IMR-90 (cell line): ENCODE results near the gene USP50. TPM values are rescaled to one million over a fixed set of nuclear protein-coding genes. Genes with fewer than 3 reads are reported as not detected.
A peak's percentile ranks its signal among the peaks of the same experiment; 100 is the strongest.

Experiments used
- ATAC-seq: fragments of 200-7000 bp; cut with Tn5 transposase; 2 replicates; pipeline ENCODE4 v1.9.1; 2020; ENCODE audit warnings: low read depth, mild to moderate bottlenecking, moderate library complexity
- BruUV-seq: library from RNA; stranded (reverse); fragments of 400-500 nt; replicated peaks from 2 replicates; lab custom pipeline; 2021; lab: Mats Ljungman, UMichigan
- CTCF ChIA-PET: fragments of 300-600 bp; formaldehyde crosslinking; extraction: SDS; loops from one replicate; lab custom pipeline; 2021; ENCODE audit warnings: antibody characterized with exemption; lab: Yijun Ruan, JAX
- POLR2A ChIA-PET: fragments of 300-600 bp; sonication (Branson Sonifier 250); formaldehyde crosslinking; loops from one replicate; lab custom pipeline; 2022; ENCODE audit warnings: antibody characterized with exemption; ENCODE audit not compliant: unreplicated experiment; lab: Charles Lee
- DNase-seq: peaks from one replicate; pipeline ENCODE4 v3.0.0; 2013
- H2AFZ ChIP-seq: replicated peaks from 2 replicates; pipeline ENCODE3; 2013; ENCODE audit warnings: low read length, mild to moderate bottlenecking; ENCODE audit not compliant: poor library complexity
- H2AK5ac ChIP-seq: 2 replicates; pipeline ENCODE4 v1.6.1; 2013; ENCODE audit warnings: low read depth, low read length, inconsistent platforms
- H2AK9ac ChIP-seq: replicated peaks from 2 replicates; pipeline ENCODE3; 2013; ENCODE audit warnings: mild to moderate bottlenecking, low read depth, low read length, moderate library complexity; ENCODE audit not compliant: poor library complexity
- H2BK120ac ChIP-seq: 2 replicates; pipeline ENCODE4 v1.6.1; 2013; ENCODE audit warnings: low read depth, low read length, inconsistent platforms
- H2BK15ac ChIP-seq: 3 replicates; pipeline ENCODE4 v1.6.1; 2013; ENCODE audit warnings: low read depth, low read length, inconsistent platforms
- H2BK20ac ChIP-seq: 2 replicates; pipeline ENCODE4 v1.6.1; 2013; ENCODE audit warnings: low read depth, mild to moderate bottlenecking, inconsistent platforms, low read length, moderate library complexity
- H2BK5ac ChIP-seq: 2 replicates; pipeline ENCODE4 v1.6.1; 2013; ENCODE audit warnings: mild to moderate bottlenecking, low read depth, low read length, inconsistent platforms; ENCODE audit not compliant: poor library complexity, severe bottlenecking
- H3K14ac ChIP-seq: replicated peaks from 2 replicates; pipeline ENCODE4 v1.6.1; 2013; ENCODE audit warnings: low read depth, low read length, inconsistent platforms
- H3K18ac ChIP-seq: 2 replicates; pipeline ENCODE4 v1.6.1; 2013; ENCODE audit warnings: low read depth, low read length, control low read depth
- H3K23ac ChIP-seq: 2 replicates; pipeline ENCODE4 v1.6.1; 2013; ENCODE audit warnings: low read depth, low read length, inconsistent platforms
- H3K27ac ChIP-seq: 2 replicates; pipeline ENCODE4 v1.5.1; 2013; ENCODE audit warnings: mild to moderate bottlenecking, control low read depth, low read length; ENCODE audit not compliant: insufficient read depth
- H3K27me3 ChIP-seq: 2 replicates; pipeline ENCODE4 v1.6.1; 2013; ENCODE audit warnings: low read length; ENCODE audit not compliant: control insufficient read depth, insufficient read depth
- H3K36me3 ChIP-seq: 2 replicates; pipeline ENCODE4 v1.6.1; 2013; ENCODE audit warnings: low read length, mixed read lengths; ENCODE audit not compliant: control insufficient read depth, insufficient read depth
- H3K4ac ChIP-seq: 2 replicates; pipeline ENCODE4 v1.6.1; 2013; ENCODE audit warnings: low read depth, low read length, inconsistent platforms
- H3K4me1 ChIP-seq: 2 replicates; pipeline ENCODE4 v1.6.1; 2013; ENCODE audit warnings: low read length, mixed read lengths; ENCODE audit not compliant: control insufficient read depth, insufficient read depth
- H3K4me2 ChIP-seq: 2 replicates; pipeline ENCODE4 v1.6.1; 2013; ENCODE audit warnings: low read depth, mild to moderate bottlenecking, control low read depth, low read length, moderate library complexity
- H3K4me3 ChIP-seq: 2 replicates; pipeline ENCODE4 v1.5.1; 2013; ENCODE audit warnings: low read depth, mild to moderate bottlenecking, control low read depth, low read length, moderate library complexity; ENCODE audit not compliant: insufficient read depth
- H3K56ac ChIP-seq: 2 replicates; pipeline ENCODE4 v1.6.1; 2013; ENCODE audit warnings: low read length, inconsistent platforms; ENCODE audit not compliant: insufficient read depth; ENCODE audit errors: extremely low read depth
- H3K79me1 ChIP-seq, 2 experiments: 2 replicates each; pipeline ENCODE4 v1.6.1; 2013; ENCODE audit warnings: low read length in 2 of 2, inconsistent platforms in 1 of 2, low read depth in 1 of 2
- H3K9ac ChIP-seq: 2 replicates; pipeline ENCODE4 v1.6.1; 2013; ENCODE audit warnings: low read depth, low read length, control low read depth
- H3K9me1 ChIP-seq: 2 replicates; pipeline ENCODE4 v1.6.1; 2013; ENCODE audit warnings: low read length, inconsistent platforms; ENCODE audit not compliant: insufficient read depth
- H3K9me3 ChIP-seq: 2 replicates; pipeline ENCODE4 v1.6.1; 2013; ENCODE audit warnings: low read length; ENCODE audit not compliant: control insufficient read depth, insufficient read depth
- H4K20me1 ChIP-seq: 2 replicates; pipeline ENCODE4 v1.6.1; 2013; ENCODE audit warnings: low read length, inconsistent platforms; ENCODE audit not compliant: insufficient read depth
- H4K5ac ChIP-seq: 2 replicates; pipeline ENCODE4 v1.6.1; 2013; ENCODE audit warnings: mild to moderate bottlenecking, low read depth, low read length, control low read depth
- H4K8ac ChIP-seq, 2 experiments: 2 replicates each; pipeline ENCODE4 v1.6.1; 2013; ENCODE audit warnings: low read depth in 2 of 2, low read length in 2 of 2, control low read depth in 1 of 2, inconsistent platforms in 1 of 2
- H4K91ac ChIP-seq: 2 replicates; pipeline ENCODE4 v1.6.1; 2013; ENCODE audit warnings: low read depth, low read length, inconsistent platforms; ENCODE audit not compliant: insufficient read depth
- BHLHE40 ChIP-seq: fragments of 150-350 bp; IDR thresholded peaks from 2 replicates; pipeline ENCODE4 v1.6.1; 2016; ENCODE audit warnings: mild to moderate bottlenecking, low read depth, low read length
- CEBPB ChIP-seq: IDR thresholded peaks from 2 replicates; pipeline ENCODE4 v1.6.1; 2012; ENCODE audit warnings: low read depth, low read length, improper control_type of control experiment
- CHD1 ChIP-seq: IDR thresholded peaks from 2 replicates; pipeline ENCODE4 v1.6.1; 2012; ENCODE audit warnings: low read depth, low read length, improper control_type of control experiment
- FOS ChIP-seq: fragments of 150-350 bp; IDR thresholded peaks from 2 replicates; pipeline ENCODE4 v1.6.1; 2016; ENCODE audit warnings: low read depth, low read length
- NFE2L2 ChIP-seq: fragments of 150-350 bp; IDR thresholded peaks from 2 replicates; pipeline ENCODE4 v1.6.1; 2016; ENCODE audit warnings: low read depth, mild to moderate bottlenecking, low read length
- POLR2A ChIP-seq: IDR thresholded peaks from 2 replicates; pipeline ENCODE4 v1.6.1; 2012; ENCODE audit warnings: mild to moderate bottlenecking, low read depth, low read length
- RAD21 ChIP-seq: IDR thresholded peaks from 2 replicates; pipeline ENCODE4 v1.6.1; 2012; ENCODE audit warnings: low read length, improper control_type of control experiment
- SMC3 ChIP-seq: fragments of 150-350 bp; IDR thresholded peaks from 2 replicates; pipeline ENCODE4 v1.6.1; 2016; ENCODE audit warnings: low read depth, mild to moderate bottlenecking, antibody characterized with exemption, low read length, moderate library complexity
- WGBS, 2 experiments: methylation state at CpG; one replicate each; pipeline versions ENCODE4 v1.1.5 to v1.1.7; 2013; ENCODE audit warnings: missing lambda C conversion rate in 2 of 2; ENCODE audit not compliant: insufficient read length in 1 of 2; ENCODE audit errors: extremely low coverage in 2 of 2; 5-methylcytosine and 5-hydroxymethylcytosine counted together
- dilution Hi-C: fragments of 300-500 bp; cut with HindIII; formaldehyde crosslinking; loops from one replicate; pipeline ENCODE4 v1.14.3; 2018; ENCODE audit warnings: low sequenced_read_pairs; ENCODE audit not compliant: unreplicated experiment
- in situ Hi-C: fragments of 300-500 bp; cut with MboI; formaldehyde crosslinking; loops from 3 replicates; pipeline ENCODE4 v1.14.3; 2019; ENCODE audit warnings: low sequenced_read_pairs, inconsistent platforms, mixed read lengths
- intact Hi-C: fragments of 100-400 bp; cut with micrococcal nuclease; formaldehyde crosslinking; loops from 2 replicates; pipeline ENCODE4 v1.10.0; 2022
- polyA plus RNA-seq, 3 experiments: library from polyadenylated mRNA; depleted of rRNA; stranded (reverse); fragments of >200 nt; gene quantifications; 2 replicates each; pipeline ENCODE4 v1.2.3, GENCODE V29; 2012; ENCODE audit warnings: low replicate concordance in 1 of 3
- total RNA-seq: library from RNA; depleted of rRNA; stranded (reverse); fragments of >200 nt; gene quantifications from 2 replicates; pipeline ENCODE4 v1.2.3, GENCODE V29; 2012
- TF ChIP-seq, protein P1 (sequence below): conservative IDR thresholded peaks from 2 replicates; pipeline ENCODE4 v1.5.1; 2012; ENCODE audit warnings: mild to moderate bottlenecking, low read depth, low read length, improper control_type of control experiment

USP50 gene
- total and polyA plus RNA-seq, 2 of the 4 experiments (the other 2 are of a cell fraction), result not detected

GRCh38 chr15:50531766-50532165, 14.7 kb downstream of the USP50 start:
- no peak overlapping the region for H3K27ac ChIP-seq
- peak overlapping the region; percentile 7; the same call in 1 of the 2 replicates for H3K4me2 ChIP-seq
- no peak overlapping the region for H4K91ac ChIP-seq
- CTCF ChIA-PET, result interaction anchor here (0.5 to 1.1 kb wide), 2 partner anchors 10 to 32 kb away, joined by 4 read pairs; no protein-coding TSS in a partner anchor
- dilution Hi-C loops, result no loop called here
- H3K23ac ChIP-seq, result no peak overlapping the region
- H3K9me1 ChIP-seq, result no peaks in the 10 kb centered on the region
- H3K4ac ChIP-seq, result no peak overlapping the region
- in situ Hi-C loops, result no loop called here
- H3K18ac ChIP-seq, result no peak overlapping the region
- no peaks in the 10 kb centered on the region for H3K9me3 ChIP-seq
- no peak overlapping the region for H2BK120ac ChIP-seq
- H2BK5ac ChIP-seq, result no peak overlapping the region
- ATAC-seq (peak; percentile 71), DNase-seq (peak; percentile 41)
- H3K14ac ChIP-seq, result 0 out of 2 replicates have a peak overlapping the region, but pooled peaks have one; percentile 0
- H4K20me1 ChIP-seq, result no peaks in the 10 kb centered on the region
- POLR2A ChIA-PET, result no interaction called here
- H2AK5ac ChIP-seq, result no peak overlapping the region
- no peaks in the 10 kb centered on the region for H3K79me1 ChIP-seq
- H2BK20ac ChIP-seq, result no peak overlapping the region
- H3K36me3 ChIP-seq, result no peaks in the 10 kb centered on the region
- H3K27me3 ChIP-seq, result no peaks in the 10 kb centered on the region
- H3K56ac ChIP-seq, result no peak overlapping the region
- intact Hi-C loops, result no loop called here
- H2BK15ac ChIP-seq, result no peak overlapping the region
- no peak overlapping the region for H2AFZ ChIP-seq
- WGBS, 2 experiments, result no CpG with 5 or more reads among the region's 4 CpGs
- TF ChIP-seq CHD1, result no peak
- no peak for TF ChIP-seq RAD21
- TF ChIP-seq CEBPB, result no peak
- no peak for TF ChIP-seq NFE2L2
- TF ChIP-seq FOS, result no peak
- TF ChIP-seq SMC3, result no peak
- TF ChIP-seq, protein P1, sequence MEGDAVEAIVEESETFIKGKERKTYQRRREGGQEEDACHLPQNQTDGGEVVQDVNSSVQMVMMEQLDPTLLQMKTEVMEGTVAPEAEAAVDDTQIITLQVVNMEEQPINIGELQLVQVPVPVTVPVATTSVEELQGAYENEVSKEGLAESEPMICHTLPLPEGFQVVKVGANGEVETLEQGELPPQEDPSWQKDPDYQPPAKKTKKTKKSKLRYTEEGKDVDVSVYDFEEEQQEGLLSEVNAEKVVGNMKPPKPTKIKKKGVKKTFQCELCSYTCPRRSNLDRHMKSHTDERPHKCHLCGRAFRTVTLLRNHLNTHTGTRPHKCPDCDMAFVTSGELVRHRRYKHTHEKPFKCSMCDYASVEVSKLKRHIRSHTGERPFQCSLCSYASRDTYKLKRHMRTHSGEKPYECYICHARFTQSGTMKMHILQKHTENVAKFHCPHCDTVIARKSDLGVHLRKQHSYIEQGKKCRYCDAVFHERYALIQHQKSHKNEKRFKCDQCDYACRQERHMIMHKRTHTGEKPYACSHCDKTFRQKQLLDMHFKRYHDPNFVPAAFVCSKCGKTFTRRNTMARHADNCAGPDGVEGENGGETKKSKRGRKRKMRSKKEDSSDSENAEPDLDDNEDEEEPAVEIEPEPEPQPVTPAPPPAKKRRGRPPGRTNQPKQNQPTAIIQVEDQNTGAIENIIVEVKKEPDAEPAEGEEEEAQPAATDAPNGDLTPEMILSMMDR, result no peak
- no peak for TF ChIP-seq BHLHE40
- TF ChIP-seq POLR2A, result no peak
- BruUV-seq, result no TSS peak
- no peak overlapping the region for H3K9ac ChIP-seq
- H4K8ac ChIP-seq, result no peak overlapping the region
- no peak overlapping the region for H3K4me3 ChIP-seq
- no peak overlapping the region for H4K5ac ChIP-seq
- no peaks in the 10 kb centered on the region for H3K4me1 ChIP-seq
- H2AK9ac ChIP-seq, result no peak overlapping the region
